ENCODE results near the gene SLC30A9.

Gene SLC30A9

GRCh38 chr4:42136371-42136770 lies 146.0 kb downstream of the SLC30A9 start:
- no peak for DNase-seq (ENCODE audit: low spot score)
- FAIRE-seq: no peak
